GM23338 (cell line): ENCODE data around the gene MTX2. TPM values are rescaled to one million over a fixed set of nuclear protein-coding genes. Genes with fewer than 3 reads are reported as not detected.
A peak's percentile ranks its signal among the peaks of the same experiment; 100 is the strongest.
"Not testable (repeated sequence)": the region's sequence is repeated elsewhere in the genome, so short reads cannot be mapped to it uniquely, and the experiment has no call there.

Source experiments
- ATAC-seq: fragments of 200-7000 bp; cut with Tn5 transposase; 3 replicates; pipeline ENCODE4 v1.9.1; 2020
- DNase-seq: peaks from one replicate; pipeline ENCODE4 v3.0.0-alpha.2; 2015; ENCODE audit warnings: low spot score
- H2AFZ ChIP-seq: fragments of 200-600 bp; sonication (generic); 2 replicates; pipeline ENCODE4 v1.8.0; 2016; ENCODE audit warnings: antibody characterized with exemption, mild to moderate bottlenecking, moderate library complexity
- H3F3A ChIP-seq: fragments of 200-600 bp; sonication (generic); replicated peaks from 2 replicates; pipeline ENCODE4 v1.8.0; 2017; ENCODE audit warnings: antibody characterized with exemption, mixed run types, low read depth
- H3K27ac ChIP-seq: fragments of 200-600 bp; sonication (generic); 2 replicates; pipeline ENCODE4 v1.6.1; 2016; ENCODE audit warnings: low read depth
- H3K27me3 ChIP-seq: fragments of 200-600 bp; sonication (generic); 2 replicates; pipeline ENCODE4 v1.8.0; 2016; ENCODE audit warnings: mild to moderate bottlenecking, mixed run types, moderate library complexity; ENCODE audit not compliant: insufficient read depth
- H3K36me3 ChIP-seq: fragments of 200-600 bp; sonication (generic); 2 replicates; pipeline ENCODE4 v1.8.0; 2016; ENCODE audit warnings: mild to moderate bottlenecking; ENCODE audit not compliant: insufficient read depth
- H3K4me1 ChIP-seq: fragments of 200-600 bp; sonication (generic); 2 replicates; pipeline ENCODE4 v1.8.0; 2016; ENCODE audit warnings: mild to moderate bottlenecking, moderate library complexity; ENCODE audit not compliant: insufficient read depth
- H3K4me2 ChIP-seq: fragments of 200-600 bp; sonication (generic); 2 replicates; pipeline ENCODE4 v1.7.1; 2017; ENCODE audit warnings: mixed run types
- H3K4me3 ChIP-seq: fragments of 200-600 bp; sonication (generic); 2 replicates; pipeline ENCODE4 v1.6.1; 2016; ENCODE audit warnings: mixed run types
- H3K79me2 ChIP-seq: fragments of 200-600 bp; sonication (generic); replicated peaks from 2 replicates; pipeline ENCODE4 v1.8.0; 2017; ENCODE audit warnings: mild to moderate bottlenecking; ENCODE audit not compliant: insufficient read depth
- H3K9me2 ChIP-seq: fragments of 200-600 bp; sonication (generic); 2 replicates; pipeline ENCODE4 v1.8.0; 2017; ENCODE audit not compliant: insufficient read depth
- H4K20me1 ChIP-seq: fragments of 200-600 bp; sonication (generic); replicated peaks from 2 replicates; pipeline ENCODE4 v1.8.0; 2017; ENCODE audit warnings: mild to moderate bottlenecking; ENCODE audit not compliant: insufficient read depth
- H3K27ac Mint-ChIP-seq: 2 replicates; pipeline ENCODE4 v1.8.0; 2020; ENCODE audit warnings: inconsistent platforms, mild to moderate bottlenecking, moderate library complexity, mixed read lengths
- H3K27me3 Mint-ChIP-seq: 3 replicates; pipeline ENCODE4 v1.8.0; 2022; ENCODE audit warnings: low read depth, mild to moderate bottlenecking, moderate library complexity, mixed read lengths, inconsistent platforms; ENCODE audit not compliant: insufficient read depth, poor library complexity
- H3K36me3 Mint-ChIP-seq: 3 replicates; pipeline ENCODE4 v1.8.0; 2021; ENCODE audit warnings: low read depth, mild to moderate bottlenecking, inconsistent platforms, moderate library complexity, mixed read lengths
- H3K4me1 Mint-ChIP-seq: 3 replicates; pipeline ENCODE4 v1.8.0; 2020; ENCODE audit warnings: mild to moderate bottlenecking, inconsistent platforms, mixed read lengths
- H3K4me3 Mint-ChIP-seq: 3 replicates; pipeline ENCODE4 v1.8.0; 2021; ENCODE audit warnings: moderate library complexity, mild to moderate bottlenecking, inconsistent platforms, mixed read lengths
- H3K9me3 Mint-ChIP-seq: 3 replicates; pipeline ENCODE4 v1.8.0; 2020; ENCODE audit warnings: moderate library complexity, mild to moderate bottlenecking, inconsistent platforms, mixed read lengths
- POLR2AphosphoS5 ChIP-seq: IDR thresholded peaks from 2 replicates; pipeline ENCODE4 v1.6.1; 2016; ENCODE audit warnings: antibody characterized with exemption, low read depth
- ZNF114 ChIP-seq: fragments of 250-450 bp; sonication (Bioruptor Pico); IDR thresholded peaks from 2 replicates; pipeline ENCODE4 v1.5.0; 2020; ENCODE audit warnings: mild to moderate bottlenecking, moderate library complexity
- ZNF331 ChIP-seq: fragments of 250-450 bp; sonication (Bioruptor Pico); IDR thresholded peaks from 2 replicates; pipeline ENCODE4 v1.5.0; 2020; ENCODE audit warnings: low read depth, mild to moderate bottlenecking, moderate library complexity
- polyA plus RNA-seq: library from polyadenylated mRNA; unstranded; fragments of >200 nt; fragmentation: Nextera tagmentation; extraction: Ambion mirVana; gene quantifications from 2 replicates; pipeline ENCODE4 v1.2.1, GENCODE V29; 2016
- total RNA-seq: library from RNA; depleted of rRNA; stranded (reverse); fragments of >200 nt; shearing (Covaris generic); gene quantifications from 2 replicates; pipeline ENCODE4 v1.2.3, GENCODE V29; 2014
- TF ChIP-seq, protein P1 (sequence below): IDR thresholded peaks from one replicate; pipeline ENCODE4 v1.6.1; 2018; ENCODE audit warnings: antibody characterized with exemption; ENCODE audit not compliant: unreplicated experiment
- TF ChIP-seq, protein P2 (sequence below), 2 experiments: fragments of 200-600 bp in 1 of 2; sonication (generic) in 1 of 2; conservative IDR thresholded peaks; 2 replicates each; pipeline versions ENCODE4 v1.5.1 to v1.6.1; 2016 to 2017; ENCODE audit warnings: antibody characterized with exemption in 2 of 2, low read depth in 2 of 2, mild to moderate bottlenecking in 2 of 2, moderate library complexity in 1 of 2

The MTX2 gene
- total and polyA plus RNA-seq, 2 experiments from 2014 or later, result 37.5 to 81.7 TPM

DNA sequence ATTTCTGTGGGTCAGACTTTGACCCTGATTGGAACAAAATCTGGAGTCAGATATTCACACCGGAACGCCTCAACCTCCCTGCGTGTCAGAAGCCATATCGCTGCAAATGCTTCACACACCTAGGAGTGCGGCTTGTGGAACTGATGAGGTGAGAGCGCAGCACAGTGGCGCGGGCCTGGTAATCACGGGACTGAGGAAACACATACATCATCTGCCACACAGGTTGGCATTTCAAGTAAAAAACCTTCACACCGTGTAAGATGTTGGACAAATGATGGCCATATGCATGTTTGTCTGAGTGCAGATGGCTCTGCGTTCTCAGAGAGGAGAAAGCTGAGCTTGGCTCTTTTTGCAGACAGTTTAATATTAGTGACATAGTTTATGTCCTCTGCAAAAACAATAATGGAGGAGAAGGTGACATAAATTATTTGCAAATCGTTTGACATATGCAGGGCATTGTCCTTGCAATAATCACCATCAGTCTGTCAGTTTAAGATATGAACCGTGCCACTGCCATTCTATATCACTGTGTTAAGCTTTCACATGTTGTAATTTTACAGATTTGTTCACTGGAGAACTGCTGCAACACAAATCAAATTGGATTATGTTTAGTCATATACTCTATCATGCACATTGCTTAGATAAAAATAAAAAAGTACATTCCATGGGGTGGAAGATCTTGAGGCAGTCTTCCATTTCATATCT, 101.4 kb downstream of the MTX2 start:
- H3K4me1 Mint-ChIP-seq, result no peaks in the 10 kb centered on the region
- H3K4me3 ChIP-seq, result no peak overlapping the region
- H3K4me2 ChIP-seq, result no peak overlapping the region
- H3K27me3 ChIP-seq, result no peaks in the 10 kb centered on the region
- H3K36me3 ChIP-seq, result no peaks in the 10 kb centered on the region
- no peak overlapping the region for H3K27ac ChIP-seq
- no peaks in the 10 kb centered on the region for H3F3A ChIP-seq
- no peak overlapping the region for H3K27ac Mint-ChIP-seq
- DNase-seq (no peak), ATAC-seq (no peak)
- no peak overlapping the region for H2AFZ ChIP-seq
- no peak overlapping the region for H3K4me3 Mint-ChIP-seq
- H3K9me3 Mint-ChIP-seq, result peaks cover 5% of the 10 kb centered on the region; the same call in 2 of the 3 replicates
- H3K9me2 ChIP-seq, result no peaks in the 10 kb centered on the region
- no peak for TF ChIP-seq POLR2AphosphoS5
- no peak for TF ChIP-seq ZNF331
- no peak for TF ChIP-seq ZNF114
- TF ChIP-seq, protein P1, sequence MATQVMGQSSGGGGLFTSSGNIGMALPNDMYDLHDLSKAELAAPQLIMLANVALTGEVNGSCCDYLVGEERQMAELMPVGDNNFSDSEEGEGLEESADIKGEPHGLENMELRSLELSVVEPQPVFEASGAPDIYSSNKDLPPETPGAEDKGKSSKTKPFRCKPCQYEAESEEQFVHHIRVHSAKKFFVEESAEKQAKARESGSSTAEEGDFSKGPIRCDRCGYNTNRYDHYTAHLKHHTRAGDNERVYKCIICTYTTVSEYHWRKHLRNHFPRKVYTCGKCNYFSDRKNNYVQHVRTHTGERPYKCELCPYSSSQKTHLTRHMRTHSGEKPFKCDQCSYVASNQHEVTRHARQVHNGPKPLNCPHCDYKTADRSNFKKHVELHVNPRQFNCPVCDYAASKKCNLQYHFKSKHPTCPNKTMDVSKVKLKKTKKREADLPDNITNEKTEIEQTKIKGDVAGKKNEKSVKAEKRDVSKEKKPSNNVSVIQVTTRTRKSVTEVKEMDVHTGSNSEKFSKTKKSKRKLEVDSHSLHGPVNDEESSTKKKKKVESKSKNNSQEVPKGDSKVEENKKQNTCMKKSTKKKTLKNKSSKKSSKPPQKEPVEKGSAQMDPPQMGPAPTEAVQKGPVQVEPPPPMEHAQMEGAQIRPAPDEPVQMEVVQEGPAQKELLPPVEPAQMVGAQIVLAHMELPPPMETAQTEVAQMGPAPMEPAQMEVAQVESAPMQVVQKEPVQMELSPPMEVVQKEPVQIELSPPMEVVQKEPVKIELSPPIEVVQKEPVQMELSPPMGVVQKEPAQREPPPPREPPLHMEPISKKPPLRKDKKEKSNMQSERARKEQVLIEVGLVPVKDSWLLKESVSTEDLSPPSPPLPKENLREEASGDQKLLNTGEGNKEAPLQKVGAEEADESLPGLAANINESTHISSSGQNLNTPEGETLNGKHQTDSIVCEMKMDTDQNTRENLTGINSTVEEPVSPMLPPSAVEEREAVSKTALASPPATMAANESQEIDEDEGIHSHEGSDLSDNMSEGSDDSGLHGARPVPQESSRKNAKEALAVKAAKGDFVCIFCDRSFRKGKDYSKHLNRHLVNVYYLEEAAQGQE, result no peak
- TF ChIP-seq, protein P2, sequence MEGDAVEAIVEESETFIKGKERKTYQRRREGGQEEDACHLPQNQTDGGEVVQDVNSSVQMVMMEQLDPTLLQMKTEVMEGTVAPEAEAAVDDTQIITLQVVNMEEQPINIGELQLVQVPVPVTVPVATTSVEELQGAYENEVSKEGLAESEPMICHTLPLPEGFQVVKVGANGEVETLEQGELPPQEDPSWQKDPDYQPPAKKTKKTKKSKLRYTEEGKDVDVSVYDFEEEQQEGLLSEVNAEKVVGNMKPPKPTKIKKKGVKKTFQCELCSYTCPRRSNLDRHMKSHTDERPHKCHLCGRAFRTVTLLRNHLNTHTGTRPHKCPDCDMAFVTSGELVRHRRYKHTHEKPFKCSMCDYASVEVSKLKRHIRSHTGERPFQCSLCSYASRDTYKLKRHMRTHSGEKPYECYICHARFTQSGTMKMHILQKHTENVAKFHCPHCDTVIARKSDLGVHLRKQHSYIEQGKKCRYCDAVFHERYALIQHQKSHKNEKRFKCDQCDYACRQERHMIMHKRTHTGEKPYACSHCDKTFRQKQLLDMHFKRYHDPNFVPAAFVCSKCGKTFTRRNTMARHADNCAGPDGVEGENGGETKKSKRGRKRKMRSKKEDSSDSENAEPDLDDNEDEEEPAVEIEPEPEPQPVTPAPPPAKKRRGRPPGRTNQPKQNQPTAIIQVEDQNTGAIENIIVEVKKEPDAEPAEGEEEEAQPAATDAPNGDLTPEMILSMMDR (conservative IDR thresholded peaks at IDR 0.05; ENCODE audit: low read depth in 2 of 2), result peak in 1 of 2 experiments; percentile 50; a peak in 2 of 4 replicates
- H4K20me1 ChIP-seq, result no peaks in the 10 kb centered on the region
- peaks cover 4% of the 10 kb centered on the region; the same call in 1 of the 3 replicates for H3K36me3 Mint-ChIP-seq
- H3K27me3 Mint-ChIP-seq, result no peaks in the 10 kb centered on the region
- H3K4me1 ChIP-seq, result no peaks in the 10 kb centered on the region
- no peaks in the 10 kb centered on the region for H3K79me2 ChIP-seq

DNA sequence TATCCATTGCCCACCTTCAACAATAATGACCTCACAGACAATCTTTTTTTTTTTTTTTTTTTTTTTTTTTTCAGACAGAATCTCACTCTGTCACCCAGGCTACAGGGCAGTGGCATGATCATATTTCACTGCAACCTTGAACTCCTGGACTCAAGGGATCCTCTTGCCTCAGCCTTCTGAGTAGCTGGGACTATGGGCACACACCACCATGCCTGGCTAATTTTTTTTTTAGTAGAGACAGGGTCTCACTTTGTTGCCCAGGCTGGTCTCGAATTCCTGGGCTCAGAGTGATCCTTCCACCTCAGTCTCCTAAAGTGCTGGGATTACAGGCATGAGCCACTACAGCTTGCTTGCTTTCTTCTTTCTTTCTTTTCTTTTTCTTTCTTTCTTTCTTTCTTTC, 103.9 kb downstream of the MTX2 start:
- not testable (repeated sequence) for H3K27me3 Mint-ChIP-seq, H3K4me3 Mint-ChIP-seq, H3K27me3 ChIP-seq, H3K27ac Mint-ChIP-seq, DNase-seq, H3K9me3 Mint-ChIP-seq, H3F3A ChIP-seq, ATAC-seq, H3K4me2 ChIP-seq, H3K4me1 Mint-ChIP-seq, H2AFZ ChIP-seq, H3K4me3 ChIP-seq, H3K9me2 ChIP-seq, H3K27ac ChIP-seq, H3K36me3 ChIP-seq, H3K4me1 ChIP-seq, H3K79me2 ChIP-seq, H3K36me3 Mint-ChIP-seq, H4K20me1 ChIP-seq
